Stimulated activated CD4-positive, alpha-beta T cell treated with anti-CD3 and anti-CD28 coated beads, Interleukin-2, amount 100 ng/mL, for 48 hours (primary cell): ENCODE measurements around the gene SYCP2L.
"Not testable (repeated sequence)": the region's sequence is repeated elsewhere in the genome, so short reads cannot be mapped to it uniquely, and the experiment has no call there.

Experiments used
- DNase-seq, 2 donors: peaks; one replicate each; pipeline ENCODE4 v3.0.0-alpha.2; 2020

The SYCP2L gene

DNA sequence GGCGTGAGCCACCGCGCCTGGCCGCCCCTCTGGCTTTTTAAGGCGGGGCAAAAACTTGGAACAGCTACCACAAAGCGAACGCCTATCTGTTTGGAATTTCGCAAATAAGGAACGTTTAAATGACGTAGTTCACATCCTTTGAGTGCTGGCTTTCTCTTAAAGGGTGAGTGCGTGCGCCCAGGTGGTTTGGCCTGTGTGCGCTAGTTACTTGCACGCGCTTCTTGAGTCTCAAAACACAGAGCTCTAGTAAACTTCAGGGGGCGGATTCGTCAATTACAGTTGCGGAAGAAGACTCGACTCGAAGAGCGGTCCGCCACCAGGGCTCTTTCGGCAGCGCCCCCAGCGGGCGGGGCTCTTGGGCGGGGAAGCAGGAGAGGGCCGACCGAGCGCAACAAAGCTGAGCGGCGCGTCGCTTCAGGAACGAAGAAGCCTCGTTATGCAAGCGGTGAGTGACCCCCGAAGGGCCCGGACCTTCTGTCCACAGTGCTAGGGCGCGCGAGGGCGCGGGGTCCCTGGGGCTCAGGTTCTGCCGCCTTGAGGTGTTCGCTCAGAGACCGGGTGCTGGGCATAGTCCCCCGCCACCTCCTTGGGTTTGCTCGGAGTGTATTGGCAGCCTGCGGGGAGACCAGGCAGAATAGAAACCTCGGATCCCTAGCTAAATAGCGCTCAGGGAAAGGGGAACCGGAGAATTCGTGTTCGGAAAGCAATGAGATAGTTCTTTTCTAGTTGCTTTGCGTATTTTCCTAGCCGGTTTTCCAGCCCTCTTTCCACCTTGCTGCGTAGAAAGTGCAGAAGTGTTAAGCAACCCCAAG is at the start of gene SYCP2L:
TSS of gene SYCP2L (plus strand) at position 362 of the 812 bp plus-strand sequence. CDS start at position 437, 75 bp downstream.
- DNase-seq: peak in 1 of 2 donors; percentile 37

DNA sequence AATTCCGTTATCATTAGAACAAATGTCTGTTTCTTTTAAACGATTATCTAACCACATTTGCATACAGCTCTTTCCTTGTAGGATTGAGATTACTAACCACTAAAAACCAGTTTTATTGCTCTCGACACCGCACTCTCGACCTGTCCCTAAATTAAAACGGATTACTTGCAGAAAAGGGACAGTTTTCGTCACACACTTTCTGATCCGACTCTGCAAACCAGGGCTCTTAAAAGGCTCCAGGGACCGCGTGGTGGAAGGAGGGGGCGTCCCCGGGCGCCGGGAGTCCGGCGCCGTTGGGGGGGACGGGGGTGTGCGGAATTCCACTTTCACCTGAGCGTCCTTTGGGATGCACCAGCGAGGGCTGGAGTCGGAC is 49.2 kb upstream of the SYCP2L start:
- peak; percentile 1 to 14 for DNase-seq

DNA sequence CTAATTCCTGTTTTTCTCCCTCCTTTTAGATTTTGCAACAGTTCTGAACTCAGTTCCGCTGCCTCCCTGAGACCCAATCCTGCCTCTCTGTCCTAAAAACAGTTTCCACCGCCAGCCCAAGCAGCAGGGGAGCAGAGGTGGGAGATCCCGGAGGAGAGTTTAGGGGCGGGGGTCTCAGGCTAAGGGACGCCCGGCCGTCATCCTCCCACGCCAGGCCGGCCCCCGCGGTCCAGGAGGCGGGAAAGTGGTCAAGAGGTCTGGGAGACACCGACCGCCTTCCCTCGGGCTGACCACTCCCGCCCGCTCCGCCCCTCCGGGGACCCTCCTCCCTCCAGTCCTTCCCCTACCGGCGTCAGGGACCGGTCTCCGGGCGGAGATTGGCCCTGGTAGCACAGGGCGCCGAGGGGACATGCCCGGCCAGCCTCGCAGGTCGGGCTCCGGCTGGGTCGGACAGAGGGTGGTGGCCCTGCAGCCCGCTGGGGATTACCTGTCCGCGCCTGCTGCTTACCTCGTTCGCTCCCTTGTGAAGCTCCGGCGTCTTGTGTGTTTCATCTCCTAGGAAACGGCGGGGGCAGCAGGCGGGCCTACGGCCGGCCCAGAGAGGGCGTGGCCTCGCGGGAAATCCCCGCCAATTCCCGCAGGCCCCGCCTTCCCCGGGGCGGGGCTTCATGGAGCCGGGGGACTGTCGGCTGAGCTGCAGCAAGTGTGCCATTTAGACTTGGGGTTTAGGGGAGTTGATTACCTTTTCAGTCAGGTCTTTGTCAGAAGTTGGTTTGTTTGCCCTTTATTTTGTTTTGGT is 48.7 kb upstream of the SYCP2L start, which contains the start of gene MAK:
TSS of gene MAK (minus strand) at position 545 of the 799 bp plus-strand sequence. CDS start 7,891 bp downstream, outside the sequence.
- peak; percentile 80 to 84 for DNase-seq

DNA sequence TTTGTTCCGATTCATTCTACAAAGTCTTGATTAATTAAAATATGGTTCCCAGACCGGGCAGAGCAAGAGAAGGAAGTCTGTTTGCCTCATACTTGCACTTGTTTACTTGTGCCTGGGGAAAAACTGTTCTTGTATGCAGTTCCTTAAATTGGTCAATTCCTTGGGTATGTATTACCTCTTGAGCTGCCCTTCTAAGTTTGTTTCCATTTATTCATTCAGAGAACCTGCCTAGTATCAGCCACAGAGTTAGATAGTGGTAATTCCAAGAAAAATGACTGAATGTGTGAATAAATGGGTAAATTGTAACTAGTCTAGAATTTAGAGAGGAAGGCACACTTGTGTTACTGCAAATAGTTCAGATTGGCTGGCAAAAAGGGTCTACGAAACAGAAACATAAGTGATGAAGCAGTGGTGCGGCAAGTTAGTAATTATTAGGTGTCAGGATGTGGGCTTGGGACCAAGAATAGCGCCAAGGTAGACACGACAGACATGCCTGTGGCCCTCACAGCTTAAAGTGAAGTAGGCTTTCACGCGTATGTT is 48.0 kb upstream of the SYCP2L start:
- peak; percentile 14 to 20 for DNase-seq

DNA sequence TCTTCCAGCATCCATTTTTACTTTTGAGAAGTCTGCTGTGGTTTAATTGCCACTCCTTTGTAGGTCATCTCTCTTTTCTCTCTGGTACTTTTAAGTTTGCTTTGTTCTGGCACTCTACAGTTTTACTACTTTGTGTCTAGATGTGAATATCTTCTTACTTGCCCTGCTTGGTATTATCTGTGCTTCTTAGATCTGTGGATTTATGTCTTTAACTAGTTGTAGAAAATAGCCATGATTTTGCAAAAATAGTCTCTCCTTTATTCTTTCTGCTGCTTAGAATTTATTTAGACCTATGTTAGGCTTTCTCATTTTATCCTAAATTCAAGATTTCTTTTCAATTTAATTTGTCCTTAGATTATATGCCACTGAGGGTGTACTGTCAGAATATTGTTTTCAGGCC is 43.3 kb upstream of the SYCP2L start:
- no peak for DNase-seq

DNA sequence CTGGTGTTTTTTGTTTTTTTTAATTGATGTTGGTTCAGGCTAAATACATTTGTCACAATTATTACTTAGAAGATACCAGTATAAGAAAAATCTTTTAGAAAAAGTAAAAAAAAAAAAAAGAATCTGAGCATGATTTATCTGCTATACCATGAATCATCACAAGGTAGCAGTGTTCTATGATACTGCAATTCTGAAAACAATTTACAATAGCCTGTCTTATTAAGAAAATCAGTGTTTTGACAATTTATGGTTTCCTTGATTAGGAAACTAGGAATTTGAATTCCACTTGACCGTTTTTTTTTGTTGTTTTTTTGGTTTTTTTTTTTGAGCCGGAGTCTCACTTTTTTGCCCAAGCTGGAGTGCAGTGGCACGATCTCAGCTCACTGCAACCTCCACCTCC is 39.2 kb upstream of the SYCP2L start:
- no peak for DNase-seq

DNA sequence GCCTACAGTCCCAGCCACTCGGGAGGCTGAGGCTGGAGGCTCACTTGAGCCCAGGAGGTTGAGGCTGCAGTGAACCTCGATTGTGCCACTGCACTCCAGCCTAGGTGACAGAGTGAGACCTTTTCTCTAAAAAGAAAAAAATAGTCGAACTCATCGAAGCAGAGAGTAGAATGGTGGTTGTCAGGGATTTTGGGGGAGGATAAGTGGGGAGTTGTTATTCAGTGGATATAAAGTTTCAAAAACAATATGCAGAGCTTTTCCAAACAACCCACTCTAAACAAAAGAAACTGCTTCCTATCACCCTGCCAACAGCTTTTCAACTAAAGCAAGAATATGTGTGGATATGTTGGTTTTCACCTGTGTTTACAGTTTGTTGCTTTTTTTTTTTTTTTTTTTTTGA is 37.0 kb upstream of the SYCP2L start:
- DNase-seq: no peak

DNA sequence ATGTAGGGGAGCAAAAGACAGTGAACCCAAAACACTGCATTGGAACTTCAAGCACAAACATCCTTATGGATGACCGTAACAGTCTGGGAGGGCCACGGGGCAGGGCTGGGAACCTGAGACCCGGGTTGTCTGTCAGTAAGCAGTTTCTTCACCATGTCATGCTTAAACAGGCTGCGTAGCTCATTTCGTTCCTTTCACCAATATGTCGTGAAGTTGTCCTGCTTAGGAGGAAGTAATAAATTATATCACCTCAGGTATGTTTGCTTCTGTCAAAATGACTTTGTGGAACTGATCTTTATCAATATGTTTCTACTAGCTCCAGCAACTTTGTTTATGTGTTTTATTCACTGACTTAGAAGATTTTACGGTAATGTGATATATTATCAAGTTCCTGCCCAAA is 36.1 kb upstream of the SYCP2L start:
- no peak for DNase-seq

DNA sequence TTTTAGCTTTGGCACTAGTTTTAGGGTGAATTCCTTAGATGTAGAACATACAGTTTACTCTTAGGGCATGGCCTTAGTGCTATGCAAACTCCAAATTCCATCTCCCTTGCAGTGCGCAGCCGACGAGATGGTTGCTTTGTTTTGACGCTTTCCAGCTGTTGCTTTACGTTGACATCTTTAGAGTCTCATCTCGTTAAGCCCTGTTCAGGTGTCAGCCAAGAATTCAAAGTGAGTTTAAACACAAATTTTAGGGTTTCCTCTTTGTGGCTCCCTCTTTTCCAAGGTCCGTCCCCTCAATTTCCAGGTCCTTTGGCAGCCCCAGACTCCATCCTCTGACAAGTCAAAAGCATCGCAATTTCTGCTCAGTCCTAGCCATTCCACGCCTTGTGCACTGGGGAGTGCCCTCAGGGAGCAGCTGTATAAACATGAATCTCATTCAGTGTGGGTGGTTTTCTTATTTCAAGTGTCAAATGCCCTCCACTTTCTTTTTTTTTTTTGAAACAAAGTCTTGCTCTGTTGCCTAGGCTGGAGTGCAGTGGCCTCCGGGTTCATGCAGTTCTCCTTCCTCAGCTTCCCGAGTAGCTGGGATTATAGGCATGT is 34.4 kb upstream of the SYCP2L start:
- no peak for DNase-seq

DNA sequence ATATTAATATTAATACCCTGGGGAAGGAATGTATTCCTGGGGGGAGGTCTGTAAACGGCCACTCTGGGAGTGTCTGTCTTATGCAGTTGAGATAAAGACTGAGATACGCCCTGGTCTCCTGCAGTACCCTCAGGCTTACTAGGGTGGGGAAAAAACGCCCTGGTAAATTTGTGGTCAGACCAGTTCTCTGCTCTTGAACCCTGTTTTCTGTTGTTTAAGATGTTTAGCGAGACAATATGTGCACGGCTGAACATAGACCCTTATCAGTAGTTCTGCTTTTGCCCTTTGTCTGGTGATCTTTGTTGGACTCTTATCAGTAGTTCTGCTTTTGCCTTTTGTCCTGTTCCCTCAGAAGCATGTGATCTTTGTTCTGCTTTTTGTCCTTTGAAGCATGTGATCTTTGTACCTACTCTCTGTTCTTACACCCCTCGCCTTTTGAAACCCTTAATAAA is 33.0 kb upstream of the SYCP2L start:
- DNase-seq: not testable (repeated sequence)

DNA sequence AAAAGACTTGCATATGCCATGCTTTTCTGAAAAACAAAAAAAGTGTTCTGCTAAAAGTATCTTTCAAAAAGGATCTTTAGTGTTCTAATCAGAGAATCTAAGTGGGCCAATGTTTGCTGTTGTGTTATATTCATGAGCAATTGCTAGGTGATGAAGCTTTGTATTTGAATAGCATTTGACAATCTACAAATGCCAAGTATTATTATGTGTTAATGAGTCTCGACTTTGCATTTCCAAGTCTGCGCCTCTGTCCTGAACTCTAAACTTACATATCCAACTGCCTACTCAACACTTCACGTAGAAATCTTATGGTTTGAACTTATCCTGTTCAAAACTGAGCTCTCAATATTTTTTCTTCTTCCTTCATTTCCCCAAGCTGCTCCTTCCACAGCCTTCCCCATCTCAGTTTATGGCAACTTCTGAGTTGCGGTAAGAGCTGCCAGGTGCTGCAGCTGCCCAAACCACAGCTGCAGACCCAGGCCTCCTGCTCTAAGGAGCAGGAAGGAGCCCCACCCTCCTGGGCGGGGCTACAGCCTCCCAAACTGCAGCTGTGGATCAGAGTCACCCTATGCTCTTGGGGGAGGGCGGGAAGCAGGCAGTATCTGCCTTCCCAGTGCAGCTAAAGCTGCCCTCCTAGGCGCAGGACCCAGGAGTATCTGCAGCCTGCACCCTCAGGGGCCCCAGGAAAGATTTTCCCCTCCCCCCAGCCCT is 31.8 kb upstream of the SYCP2L start:
- DNase-seq: no peak

DNA sequence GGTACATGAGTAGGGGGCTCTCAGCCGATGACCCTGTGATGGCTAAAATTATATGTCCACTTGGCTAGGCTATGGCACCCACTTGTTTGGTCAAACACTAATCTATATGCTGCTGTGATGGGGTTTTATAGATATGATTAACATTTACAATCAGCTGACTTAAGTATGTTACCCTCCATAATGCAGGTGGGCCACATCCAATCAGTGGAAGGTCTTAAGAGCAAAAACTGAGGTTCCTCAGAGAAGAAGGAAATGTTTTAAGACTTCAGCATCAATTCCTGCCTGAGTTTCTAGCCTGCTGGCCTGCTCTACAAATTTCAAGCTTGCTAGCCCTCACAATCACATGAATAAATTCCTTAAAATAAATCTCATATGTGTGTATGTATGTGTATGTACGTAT is 29.6 kb upstream of the SYCP2L start:
- no peak for DNase-seq

DNA sequence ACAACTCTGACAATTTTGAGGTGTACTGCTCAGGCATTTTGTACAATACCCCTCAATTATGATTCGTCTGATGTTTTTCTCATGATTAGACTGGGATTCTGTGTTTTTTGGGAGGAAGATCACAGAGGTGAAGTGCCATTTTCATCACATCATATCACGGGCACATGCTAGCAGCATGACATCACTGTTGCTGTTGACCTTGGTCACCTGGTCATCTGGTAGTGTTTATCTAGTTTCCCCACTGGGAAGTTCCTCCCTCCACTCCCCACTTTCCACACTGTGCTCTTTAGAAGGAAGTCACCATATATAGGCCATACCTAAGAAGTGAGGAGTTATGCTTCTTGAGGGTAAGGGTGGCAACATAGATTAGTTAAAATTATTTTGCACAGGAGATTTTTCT is 25.8 kb upstream of the SYCP2L start:
- DNase-seq: no peak

DNA sequence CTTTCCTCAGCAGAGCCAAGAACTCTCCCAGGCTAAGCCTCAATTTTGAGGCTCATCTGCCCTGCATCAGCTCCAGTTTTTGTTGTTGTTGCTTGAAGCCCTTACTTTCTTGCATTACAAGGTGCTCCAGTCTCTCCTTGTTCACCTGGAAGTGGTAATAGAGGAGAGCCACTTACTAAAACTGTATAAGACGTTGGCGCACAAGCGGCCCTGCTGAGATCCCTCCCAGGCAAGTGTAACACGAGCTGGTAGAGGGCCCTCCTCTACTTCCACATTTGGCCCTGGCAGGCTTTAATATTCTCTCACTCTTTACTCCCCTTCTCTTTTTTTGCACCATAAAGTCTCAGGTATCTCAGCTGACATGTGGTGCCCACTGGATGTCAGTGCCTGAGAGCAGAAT is 24.5 kb upstream of the SYCP2L start:
- DNase-seq: no peak

DNA sequence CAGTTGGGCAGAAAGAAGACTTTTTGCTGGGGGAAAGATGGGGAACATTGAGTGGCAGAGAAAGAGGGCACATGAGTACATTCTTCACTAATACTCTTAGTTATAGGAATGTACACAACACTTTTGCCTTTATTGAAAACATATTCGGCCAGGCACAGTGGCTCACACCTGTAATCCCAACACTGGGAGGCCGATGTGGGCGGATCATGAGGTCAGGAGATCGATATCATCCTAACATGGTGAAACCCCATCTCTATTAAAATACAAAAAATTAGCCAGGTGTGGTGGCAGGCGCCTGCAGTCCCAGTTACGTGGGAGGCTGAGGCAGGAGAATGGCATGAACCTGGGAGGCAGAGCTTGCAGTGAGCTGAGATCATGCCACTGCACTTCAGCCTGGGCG is 23.8 kb upstream of the SYCP2L start:
- not testable (repeated sequence) for DNase-seq

DNA sequence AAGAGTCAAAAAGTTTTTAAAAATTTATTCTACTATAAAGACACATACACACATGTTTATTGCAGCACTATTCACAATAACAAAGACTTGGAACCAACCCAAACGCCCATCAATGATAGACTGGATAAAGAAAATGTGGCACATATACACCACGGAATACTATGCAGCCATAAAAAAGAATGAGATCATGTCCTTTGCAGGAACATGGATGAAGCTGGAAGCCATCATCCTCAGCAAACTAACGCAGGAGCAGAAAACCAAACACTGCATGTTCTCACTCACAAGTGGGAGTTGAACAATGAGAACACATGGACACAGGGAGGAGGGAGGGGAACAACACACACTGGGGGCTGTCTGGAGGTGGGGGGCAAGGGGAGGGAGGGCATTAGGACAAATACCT is 20.1 kb upstream of the SYCP2L start:
- not testable (repeated sequence) for DNase-seq

DNA sequence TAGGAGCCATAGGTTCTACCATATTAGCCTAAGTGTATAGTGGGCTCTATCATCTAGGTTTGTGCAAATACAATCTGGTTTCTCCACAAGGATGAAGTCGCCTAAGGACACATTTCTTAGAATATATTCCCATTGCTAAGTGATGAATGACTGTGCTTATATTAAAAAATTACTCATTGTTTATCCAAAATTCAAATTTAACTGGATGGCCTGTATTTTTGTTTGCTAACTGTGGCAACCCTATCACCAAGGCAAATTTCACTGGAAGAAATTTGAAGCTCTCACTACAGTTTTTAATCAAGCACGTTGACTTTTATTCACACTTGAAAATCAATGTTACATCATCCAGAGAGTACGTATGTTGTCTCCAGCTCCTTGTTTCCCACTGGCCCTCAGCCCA is 18.9 kb upstream of the SYCP2L start:
- DNase-seq: no peak

DNA sequence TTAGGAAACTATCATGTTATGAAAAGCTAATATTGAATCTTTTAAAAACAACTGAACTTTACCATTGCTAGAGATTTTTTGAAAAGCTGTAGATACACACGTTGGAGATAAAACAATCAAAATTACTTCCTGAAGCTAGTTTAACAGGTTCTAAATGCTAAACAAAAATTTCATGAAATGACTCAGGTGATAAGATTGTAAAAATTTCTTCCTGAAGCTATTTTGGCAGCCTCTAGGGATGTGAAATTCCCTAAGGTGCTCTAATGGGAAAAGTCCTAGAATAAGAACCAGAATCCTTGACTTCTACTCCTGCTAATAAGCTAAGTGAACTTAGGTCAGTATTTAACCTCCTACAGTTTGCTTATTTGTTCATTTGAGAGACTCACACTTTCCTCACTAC is 13.5 kb upstream of the SYCP2L start:
- DNase-seq: no peak

DNA sequence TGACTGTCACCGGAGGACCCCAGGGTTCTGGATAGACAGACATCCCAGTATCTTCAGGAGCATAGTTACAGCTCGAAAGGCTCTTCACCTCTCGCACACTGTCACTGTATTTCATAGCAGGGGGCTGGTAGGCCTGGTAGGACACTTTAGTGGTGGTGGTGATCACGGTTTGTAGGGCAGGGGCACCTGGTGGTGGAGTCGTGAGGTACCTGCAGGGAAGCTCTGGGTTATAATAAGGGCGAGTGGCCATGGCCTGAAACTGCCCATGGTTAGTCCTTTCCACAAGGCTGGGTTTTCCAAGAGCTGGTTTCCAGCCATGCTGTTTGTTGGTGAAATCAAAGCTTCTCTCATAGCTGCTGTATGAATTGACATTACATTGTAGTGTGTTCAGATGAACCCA is 12.6 kb upstream of the SYCP2L start:
- no peak for DNase-seq

DNA sequence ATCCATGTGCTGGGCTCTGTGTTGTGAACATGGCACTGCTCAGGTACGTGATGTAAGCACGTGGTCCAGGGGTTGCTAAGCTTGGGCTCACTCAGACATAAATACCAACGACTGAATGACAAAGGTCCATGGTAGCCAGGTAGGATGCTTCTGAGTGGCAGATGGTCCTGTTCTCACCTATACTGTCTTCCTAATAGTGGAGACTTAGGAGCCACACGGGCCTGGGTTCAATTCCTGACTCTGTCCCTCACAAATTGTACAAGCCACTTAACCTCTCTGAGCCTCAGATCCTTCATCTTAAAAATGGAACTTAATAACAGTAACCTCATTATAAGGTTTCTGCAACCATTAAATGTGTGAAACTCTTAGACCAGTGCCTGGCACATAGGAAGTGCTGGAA is 11.8 kb upstream of the SYCP2L start:
- DNase-seq: no peak

DNA sequence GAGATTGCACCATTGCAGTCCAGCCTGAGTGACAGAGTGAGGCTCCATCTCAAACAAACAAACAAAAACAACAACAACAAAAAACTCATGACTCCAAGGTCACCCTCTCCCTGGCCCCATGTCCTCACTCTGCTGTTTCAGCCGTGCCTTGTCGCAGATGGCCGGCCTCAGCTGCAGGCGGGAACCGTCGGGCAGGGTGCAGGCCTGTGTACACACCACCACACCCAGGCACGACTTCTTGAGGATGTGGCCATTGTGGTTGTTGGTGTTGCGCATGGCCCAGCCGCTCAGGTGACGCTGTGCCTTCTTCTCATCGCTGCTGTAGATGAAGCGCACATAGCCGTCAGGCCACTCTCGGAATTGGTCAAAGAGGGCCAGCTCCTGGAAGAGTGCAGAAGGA is 9.8 kb upstream of the SYCP2L start:
- DNase-seq: no peak

DNA sequence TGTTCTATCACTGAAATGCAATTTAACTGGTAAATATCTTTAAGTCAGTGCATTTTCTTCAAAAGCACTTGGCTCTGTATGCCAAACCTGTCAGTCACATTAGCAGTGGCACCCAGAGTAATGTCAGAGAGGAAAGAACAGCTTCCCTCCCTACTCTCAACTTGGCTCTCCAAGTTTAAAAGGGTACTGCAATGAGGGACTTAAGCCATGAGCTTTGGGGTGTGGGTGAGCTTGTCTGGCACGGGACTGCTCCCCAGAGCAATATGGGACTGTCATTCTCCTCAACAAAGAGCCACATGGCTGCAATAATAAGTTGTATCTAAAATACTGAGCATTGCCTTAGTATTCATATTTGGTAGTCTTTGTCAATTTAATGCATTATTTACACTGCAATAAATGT is 9.0 kb upstream of the SYCP2L start:
- no peak for DNase-seq

DNA sequence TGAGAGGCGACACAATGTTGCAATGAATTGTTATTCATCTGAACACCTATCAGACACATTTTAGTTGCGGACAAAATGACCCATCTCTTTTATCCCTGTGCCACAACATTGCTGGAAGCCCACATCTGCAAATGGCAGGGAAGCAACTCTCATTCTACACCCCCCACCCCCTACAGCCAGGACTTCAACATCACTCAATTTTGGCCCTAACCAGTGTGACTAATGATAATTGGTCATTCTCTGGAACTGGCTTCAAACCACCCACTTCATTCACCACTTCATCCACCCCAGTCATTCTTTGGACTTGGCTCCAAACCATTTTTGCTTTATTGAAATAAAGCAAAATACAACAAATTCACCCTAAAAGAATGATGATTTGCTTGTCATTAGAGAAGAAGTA is 6.5 kb upstream of the SYCP2L start:
- DNase-seq: no peak
